Measurements from ENCODE around the gene KRTAP10-1.

DNA sequence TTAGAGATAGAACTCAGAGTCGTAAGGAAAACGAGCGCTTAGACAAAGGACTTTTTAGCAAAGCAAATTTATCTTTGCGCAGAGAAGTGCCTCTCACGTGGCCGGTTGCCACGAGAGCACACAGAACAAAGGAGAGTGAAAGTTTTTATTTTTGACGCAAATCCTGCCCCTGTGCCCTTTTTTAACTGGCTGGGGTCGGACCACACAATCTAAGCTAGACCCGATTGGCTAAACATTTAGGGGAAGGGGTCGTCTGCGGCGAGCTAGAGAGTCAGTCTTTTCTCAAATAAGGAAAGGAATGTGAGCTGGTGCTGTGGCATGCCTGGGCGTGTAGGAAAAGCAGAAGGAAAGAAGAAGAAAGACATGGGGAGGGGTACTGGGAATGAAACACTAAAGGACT lies 8.9 kb upstream of the KRTAP10-1 start:
- no peak for TF ChIP-seq CTCF (IDR thresholded peaks at IDR 0.05)
- no peak for TF ChIP-seq POLR2A (IDR thresholded peaks at IDR 0.05)

Measured in uterus (tissue), 2 donors.